SHP77 treated with DMSO at 0.1 percent for 48 hours (cell line): ENCODE data around the gene S1PR4.
"Not testable (repeated sequence)": the region's sequence is repeated elsewhere in the genome, so short reads cannot be mapped to it uniquely, and the experiment has no call there.

Source experiments
- DNase-seq: peaks from one replicate; lab custom pipeline; 2025; lab: John Stamatoyannopoulos, UW

S1PR4 gene

DNA sequence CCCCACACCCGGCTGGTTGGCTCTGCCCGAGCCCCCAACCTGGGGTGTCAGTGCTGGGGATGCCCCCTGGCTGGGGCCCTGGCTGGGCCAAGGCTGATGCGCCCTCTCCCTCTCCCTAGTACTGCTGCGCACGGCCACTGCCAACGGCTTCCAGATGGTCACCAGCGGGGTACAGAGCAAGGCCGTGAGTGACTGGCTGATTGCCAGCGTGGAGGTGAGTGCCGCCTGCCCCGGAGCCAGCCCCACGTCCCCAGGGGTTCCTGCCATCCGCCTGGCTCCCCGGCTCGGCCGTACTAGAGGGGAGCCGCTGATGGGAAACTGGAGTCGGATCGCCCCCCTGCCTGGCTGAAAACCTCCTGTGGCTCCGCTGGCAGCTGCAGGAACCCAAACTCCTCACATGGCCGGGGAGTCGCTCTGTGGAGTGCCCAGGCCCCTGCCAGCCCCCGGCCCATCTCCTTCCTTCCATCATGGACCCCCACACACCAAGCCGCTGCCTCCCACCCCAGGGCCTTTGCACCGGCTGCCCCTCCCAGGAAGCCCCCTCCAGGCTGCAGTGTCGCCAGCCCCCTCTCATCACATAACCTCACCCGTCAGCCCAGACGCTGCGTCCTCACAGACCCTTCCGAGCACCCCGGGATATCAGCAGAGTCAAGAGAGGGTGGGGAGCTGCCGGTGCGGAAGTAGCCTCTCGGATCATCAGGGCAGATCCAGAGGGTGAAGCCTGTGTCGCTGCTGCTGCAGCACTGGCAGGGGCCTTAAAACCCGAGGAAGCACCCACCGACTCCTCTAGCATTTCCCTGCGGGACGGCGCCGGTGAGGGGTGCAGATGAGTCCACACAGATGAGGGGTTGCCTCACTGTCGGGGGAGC is 17.7 kb downstream of the S1PR4 start:
- no peak for DNase-seq

DNA sequence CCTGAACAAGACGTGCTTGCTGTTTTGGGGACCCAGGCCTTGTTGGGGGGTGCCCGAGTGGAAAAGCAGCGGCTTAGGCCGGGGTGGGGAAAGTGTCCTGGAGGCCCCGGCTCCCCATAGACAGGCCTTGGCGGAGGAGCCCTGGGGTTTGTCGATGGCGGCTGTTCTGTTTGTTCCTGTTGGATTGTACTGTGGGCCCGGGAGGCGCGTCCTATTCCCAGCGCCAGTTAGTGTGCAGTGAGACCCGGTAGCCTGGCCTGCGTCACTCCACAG is 18.3 kb downstream of the S1PR4 start:
- no peak for DNase-seq

DNA sequence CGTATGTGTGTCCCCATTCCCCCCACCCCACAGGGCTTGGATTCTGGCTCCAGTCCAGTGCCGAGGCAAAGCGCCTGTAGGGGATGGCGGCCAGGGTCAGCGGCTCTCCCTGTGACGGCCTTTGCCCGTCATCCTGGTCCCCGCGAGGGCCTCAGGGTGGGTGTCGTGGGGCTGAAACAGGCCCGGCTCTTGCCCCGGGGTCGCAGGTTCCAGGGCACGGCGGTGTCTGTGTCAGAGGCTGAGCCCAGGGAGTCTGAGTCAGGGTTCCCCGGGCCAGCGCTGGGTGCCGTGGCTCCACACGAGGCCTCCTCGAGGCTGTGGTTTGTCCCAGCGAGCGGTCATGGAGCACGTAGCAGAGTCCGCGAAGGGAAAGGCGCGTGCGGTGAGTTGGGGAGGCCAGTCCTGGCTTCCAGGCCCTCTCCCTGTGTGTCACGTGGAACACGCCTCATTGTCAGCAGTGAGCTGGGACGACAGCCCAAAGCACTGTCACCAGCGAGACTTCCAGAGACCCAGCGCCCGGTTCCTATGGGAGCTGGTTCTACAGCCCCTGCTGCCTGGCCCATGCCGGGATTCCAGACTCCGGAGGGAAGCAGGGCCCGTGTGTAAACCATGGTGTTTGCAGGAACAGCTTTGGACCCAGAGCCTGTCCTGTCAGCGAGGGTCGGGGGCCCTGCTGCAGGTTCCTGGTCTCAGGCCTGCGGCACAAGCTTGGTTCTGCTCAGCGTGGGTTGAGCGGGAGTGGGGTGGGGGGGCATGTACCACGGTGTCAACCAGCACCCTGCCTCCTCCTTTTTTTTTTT is 20.5 kb downstream of the S1PR4 start:
- DNase-seq = no peak

DNA sequence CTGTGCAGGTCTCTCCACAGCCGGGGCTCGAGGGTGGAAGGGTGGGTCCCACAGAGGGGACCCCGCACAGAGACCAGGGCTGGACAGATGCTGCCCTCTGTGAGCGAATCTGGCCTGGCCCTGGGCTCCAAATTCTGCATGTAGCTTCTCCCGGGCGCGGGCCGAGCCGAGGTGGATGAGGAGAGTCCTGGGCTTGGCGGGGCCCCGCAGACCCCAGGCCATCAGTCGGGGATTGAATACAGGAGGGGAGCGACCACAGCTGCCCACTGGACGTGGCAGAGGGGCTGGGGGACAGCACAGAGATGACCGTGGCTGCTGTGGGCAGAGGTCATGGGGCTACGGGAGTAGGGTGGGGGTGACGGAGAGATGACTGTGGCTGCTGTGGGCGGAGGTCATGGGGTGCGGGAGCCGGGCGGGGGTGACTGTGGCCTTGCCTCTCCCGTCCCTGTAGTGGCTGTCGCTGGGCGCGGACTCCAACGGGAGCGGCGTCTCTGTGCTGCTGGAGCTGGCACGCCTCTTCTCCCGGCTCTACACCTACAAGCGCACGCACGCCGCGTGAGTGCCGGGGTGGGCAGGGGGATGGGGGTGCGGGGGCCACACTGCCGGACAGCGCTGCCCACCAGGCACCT is 22.6 kb downstream of the S1PR4 start:
- DNase-seq = no peak

DNA sequence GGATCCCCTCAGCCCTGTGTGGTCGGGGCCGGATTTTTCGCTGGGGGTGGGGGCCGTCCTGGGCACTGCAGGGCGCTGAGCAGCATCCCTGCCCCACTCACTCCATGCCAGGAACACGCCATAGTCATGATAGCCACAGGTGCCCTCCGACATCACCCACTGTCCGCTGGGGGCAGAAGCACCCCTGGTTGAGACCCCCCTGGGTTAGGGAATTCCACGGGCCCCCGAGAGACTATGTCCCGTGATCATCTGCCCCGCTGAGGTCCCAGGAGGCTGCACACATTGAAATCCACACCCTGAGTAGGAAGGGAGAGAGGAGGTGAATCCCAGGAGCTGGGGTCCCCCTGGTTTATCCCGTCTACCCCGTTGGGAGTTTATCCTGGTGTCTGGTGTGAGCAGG is 23.3 kb downstream of the S1PR4 start:
- DNase-seq = no peak

DNA sequence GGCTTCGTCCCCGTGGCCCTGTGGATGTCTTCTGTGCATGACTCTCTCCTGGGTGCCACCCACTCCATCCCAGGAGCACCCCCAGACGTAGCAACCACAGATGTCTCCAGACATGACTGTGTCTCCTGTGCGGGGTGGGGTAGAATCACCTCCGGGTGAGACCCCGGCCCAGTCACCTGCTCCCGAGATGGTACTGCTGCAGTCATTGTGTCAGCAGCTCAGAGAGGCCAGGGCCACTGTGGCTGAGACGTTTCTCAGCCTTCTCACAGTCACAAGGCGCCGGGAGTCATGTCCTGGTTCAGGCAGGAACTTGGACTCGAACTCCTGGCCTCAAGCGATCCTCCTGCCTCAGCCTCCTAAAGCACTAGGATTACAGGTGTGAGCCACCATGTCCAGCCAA is 23.8 kb downstream of the S1PR4 start:
- no peak for DNase-seq

DNA sequence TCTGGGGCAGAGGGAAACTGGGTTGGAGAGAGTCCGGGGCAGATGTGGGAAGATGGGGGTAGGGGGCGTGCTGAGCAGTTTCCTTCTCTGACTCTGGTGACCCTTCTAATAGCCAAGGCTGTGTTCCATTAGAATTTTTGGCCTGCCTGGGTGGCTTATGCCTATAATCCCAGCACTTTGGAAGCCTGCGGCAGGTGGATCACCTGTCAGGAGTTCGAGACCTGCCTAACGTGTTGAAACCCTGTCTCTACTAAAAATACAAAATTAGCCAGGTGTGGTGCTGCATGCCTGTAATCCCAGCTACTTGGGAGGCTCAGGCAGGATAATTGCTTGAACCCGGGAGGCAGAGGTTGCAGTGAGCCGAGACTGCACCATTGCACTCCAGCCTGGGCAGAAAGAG is 24.3 kb downstream of the S1PR4 start:
- DNase-seq = not testable (repeated sequence)

DNA sequence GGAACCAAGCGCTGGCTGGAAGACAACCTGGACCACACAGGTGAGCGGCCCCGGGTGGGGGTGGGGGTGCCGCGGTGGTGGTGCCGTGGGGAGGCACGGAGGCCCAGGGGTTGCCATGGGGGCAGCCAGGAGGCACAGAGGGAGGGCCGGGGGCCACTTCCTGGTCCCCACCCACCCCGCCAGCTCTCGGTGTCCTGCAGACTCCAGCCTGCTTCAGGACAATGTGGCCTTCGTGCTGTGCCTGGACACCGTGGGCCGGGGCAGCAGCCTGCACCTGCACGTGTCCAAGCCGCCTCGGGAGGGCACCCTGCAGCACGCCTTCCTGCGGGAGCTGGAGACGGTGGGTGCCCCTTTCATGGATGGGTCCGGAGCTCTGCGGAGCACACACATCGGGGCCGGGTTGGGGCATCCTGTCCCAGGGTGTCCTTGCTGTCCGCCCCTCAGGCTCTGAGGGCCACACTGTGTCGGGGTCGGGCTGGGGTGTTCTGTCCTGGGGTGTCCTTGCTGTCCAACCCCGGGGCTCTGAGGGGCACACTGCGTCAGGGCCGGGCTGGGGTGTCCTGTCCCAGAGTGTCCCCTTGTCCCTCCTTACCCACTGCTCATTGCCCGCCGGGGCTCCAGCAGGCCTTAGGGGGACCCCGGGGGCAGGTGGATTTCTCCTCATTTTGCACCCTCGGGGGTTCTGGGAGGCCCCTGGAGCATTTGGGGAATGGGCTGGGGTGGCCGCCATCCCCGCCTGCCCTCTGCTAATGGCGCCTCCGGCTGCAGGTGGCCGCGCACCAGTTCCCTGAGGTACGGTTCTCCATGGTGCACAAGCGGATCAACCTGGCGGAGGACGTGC is 25.5 kb downstream of the S1PR4 start:
- DNase-seq = no peak

DNA sequence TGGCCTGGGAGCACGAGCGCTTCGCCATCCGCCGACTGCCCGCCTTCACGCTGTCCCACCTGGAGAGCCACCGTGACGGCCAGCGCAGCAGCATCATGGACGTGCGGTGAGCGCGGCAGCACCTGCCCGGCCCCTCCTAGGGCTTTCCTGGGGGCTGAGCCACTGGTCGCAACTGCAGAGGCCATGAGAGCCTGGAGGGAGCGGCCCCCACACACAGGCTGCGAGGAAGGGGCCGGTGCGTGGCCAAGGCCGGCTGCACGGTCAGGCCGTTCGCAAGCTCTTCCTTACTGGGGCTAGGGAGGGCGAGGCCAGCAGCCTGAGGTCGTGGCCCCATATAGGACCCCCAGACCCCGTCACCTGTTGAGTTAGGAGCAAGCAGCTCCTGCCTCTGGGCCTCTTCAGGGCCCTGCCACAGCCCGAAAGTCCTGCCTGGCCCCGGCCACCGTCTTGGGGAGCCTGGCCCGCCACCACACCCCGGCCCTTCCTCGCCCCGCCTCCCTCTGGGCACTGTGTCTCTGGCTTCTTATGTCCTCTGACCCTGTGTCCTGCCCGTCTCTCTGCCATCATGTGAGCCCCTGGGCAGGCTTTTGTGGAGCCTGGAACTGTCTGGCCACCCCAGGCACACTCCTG is 26.2 kb downstream of the S1PR4 start:
- no peak for DNase-seq

DNA sequence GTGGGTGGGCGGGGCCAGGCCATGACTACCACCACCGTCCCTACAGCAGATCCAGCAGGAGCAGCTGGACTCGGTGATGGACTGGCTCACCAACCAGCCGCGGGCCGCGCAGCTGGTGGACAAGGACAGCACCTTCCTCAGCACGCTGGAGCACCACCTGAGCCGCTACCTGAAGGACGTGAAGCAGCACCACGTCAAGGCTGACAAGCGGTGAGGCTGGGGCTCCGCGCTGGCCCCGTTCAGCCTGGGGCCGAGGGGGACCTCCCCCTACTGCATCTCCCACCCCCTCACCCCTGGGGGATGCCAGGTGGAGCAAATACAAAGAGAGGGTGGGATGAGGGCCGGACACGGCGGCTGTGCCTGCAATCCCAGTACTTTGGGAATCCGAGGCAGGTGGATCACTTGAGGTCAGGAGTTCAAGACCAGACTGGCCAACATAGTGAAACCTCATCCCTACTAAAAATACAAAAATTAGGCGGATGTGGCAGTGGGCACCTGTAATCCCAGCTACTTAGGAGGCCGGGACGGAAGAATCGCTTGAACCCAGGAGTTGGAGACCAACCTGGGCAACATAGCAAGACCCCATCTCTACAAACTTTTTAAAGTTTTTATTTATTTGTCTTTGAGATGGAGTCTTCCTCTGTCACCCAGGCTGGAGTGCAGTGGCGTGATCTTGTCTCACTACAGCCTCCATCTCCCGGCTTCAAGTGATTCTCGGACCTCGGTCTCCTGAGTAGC is 27.8 kb downstream of the S1PR4 start:
- DNase-seq = no peak

DNA sequence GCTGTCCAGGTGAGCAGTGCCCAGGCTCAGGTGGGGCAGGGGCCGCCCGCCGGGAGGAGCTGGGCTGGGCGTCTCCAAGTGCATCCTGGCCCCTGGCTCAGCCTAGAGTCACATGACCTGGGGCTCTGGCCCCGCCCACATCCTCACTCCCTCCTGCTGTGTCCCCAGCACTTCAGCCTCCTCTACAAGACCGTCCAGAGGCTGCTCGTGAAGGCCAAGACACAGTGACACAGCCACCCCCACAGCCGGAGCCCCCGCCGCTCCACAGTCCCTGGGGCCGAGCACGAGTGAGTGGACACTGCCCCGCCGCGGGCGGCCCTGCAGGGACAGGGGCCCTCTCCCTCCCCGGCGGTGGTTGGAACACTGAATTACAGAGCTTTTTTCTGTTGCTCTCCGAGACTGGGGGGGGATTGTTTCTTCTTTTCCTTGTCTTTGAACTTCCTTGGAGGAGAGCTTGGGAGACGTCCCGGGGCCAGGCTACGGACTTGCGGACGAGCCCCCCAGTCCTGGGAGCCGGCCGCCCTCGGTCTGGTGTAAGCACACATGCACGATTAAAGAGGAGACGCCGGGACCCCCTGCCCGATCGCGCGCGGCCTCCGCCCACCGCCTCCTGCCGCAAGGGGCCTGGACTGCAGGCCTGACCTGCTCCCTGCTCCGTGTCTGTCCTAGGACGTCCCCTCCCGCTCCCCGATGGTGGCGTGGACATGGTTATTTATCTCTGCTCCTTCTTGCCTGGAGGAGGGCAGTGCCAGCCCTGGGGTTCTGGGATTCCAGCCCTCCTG is 29.1 kb downstream of the S1PR4 start:
- no peak for DNase-seq

DNA sequence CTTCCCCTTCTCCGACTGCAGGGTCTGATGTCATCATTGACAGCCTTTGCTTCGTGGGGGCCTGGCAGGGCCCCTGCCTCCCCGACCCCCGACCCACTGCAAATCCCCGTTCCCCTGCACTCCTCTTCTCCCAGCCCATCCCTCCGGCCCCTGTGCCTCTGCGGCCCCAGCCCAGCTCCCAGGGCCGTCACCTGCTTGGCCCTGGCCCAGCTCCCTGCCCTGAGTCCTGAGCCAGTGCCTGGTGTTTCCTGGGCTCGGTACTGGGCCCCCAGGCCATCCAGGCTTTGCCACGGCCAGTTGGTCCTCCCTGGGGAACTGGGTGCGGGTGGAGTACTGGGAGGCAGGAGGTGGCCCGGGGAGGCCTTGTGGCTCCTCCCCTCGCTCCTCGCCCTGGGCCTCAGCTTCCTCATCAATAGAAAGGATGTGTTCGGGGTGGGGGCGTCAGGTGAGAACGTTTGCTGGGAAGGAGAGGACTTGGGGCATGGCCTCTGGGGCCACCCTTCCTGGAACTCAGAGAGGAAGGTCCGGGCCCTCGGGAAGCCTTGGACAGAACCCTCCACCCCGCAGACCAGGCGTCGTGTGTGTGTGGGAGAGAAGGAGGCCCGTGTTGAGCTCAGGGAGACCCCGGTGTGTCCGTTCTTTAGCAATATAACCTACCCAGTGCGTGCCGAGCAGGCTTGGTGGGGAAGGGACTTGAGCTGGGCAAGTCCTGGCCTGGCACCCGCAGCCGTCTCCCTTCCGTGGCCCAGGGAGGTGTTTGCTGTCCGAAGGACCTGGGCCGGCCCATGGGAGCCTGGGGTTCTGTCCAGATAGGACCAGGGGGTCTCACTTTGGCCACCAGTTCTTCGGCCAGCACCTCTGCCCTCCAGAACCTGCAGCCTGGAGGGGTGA is 30.0 kb downstream of the S1PR4 start:
- no peak for DNase-seq

DNA sequence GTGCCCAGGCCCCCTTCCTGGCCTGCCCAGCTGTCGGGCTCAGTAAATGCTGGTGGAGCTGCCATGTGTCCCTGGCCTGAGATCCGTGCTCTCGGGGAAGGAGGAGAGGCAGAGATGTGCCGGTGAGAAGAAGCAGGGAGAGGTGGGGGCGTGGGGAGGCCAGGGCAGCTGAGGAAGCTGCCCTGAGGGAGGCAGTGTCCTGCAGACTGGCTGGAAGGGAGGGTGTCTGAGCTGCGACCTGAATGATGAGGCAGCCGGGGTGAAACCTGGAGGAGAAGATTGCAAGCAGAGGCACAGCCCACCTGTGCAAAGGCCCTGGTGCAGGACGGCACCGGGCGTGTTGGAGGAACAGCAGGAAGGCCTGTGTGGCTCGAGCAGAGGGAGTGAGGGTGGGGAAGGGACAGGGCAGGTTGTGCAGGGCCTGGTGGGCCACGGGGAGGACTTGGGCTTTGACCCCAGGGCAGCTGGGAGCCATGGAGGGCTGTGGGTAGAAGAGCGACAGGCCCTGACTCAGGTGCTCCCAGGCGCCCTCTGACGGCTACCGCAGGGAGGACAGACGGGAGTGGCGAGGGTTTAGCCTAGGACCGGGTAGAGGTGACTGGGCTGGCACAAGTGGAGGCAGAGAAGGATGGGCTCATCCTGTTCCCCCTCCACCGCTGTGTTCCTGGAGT is 31.9 kb downstream of the S1PR4 start:
- no peak for DNase-seq

DNA sequence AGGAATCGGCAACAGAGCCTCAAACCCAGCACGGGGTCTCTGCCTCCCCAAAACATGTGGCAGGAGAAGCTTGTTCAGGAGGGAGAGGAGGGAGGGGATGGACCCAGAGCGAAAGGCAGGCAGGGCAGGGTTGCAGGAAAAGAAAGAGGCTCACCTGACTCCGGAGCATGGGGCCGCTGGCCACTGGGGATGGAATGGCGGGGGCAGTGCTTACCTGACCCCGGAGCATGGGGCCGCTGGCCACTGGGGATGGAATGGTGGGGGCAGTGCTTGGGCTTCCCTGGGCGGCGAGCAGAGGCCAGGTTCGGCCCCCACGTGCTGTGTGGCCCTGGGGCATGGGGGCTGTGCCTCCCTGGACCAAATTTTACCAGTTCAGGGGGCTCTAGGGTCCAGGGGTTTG is 32.6 kb downstream of the S1PR4 start:
- no peak for DNase-seq

DNA sequence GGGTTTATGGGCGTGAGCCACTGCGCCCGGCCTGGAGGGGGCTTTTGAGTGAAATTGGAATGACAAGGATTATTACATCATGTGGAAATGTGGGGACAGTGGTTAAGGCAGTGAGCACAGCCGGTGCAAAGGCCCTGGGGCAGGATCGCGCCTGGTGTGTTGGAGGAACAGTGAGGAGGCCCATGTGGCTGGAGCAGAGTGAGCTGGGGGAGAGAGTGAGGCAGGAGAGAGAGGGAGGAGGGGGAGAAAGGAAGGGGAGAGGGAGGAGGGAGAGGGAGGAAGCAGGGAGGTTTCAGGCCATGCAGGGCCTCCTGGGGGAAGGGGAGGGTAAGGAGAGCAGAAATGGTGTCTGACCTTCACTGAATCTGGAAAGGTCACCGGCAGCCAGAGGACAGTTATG is 34.6 kb downstream of the S1PR4 start:
- no peak for DNase-seq

DNA sequence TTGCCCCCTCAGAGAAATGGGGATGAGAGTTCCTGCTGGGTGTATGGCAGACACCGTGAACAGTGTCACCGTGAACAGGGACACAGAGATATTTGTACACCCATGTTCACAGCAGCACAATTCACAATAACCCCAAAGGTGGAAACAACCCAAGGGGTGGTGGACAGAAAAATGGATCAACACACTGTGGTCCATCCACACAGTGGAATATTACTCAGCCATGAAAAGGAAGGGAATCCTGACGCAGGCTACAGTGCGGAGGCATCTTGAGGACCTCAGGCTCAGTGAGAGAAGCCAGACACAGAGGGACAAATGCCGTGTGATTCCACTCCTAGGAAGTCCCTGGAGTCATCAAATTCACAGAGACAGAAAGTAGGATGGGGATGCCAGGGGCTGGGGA is 38.3 kb downstream of the S1PR4 start:
- DNase-seq = no peak

DNA sequence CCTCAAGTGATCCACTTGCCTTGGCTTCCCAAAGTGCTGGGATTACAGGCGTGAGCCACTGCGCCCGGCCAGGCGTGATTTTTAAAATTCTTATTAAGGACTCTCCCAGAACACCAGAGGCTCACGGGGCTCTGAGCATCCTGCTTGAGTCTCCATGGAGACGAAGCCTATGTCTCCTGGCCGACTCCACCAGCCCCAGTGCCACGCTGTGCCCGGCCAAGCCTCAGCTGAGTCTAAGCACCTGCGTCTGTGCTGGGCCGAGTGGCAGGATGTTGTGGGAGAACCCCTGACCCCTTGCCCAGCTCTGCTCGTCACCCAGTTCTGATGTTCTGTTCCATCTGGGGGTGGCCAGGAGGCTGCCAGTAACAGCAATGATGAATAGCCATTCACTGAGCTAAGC is 42.0 kb downstream of the S1PR4 start:
- no peak for DNase-seq

DNA sequence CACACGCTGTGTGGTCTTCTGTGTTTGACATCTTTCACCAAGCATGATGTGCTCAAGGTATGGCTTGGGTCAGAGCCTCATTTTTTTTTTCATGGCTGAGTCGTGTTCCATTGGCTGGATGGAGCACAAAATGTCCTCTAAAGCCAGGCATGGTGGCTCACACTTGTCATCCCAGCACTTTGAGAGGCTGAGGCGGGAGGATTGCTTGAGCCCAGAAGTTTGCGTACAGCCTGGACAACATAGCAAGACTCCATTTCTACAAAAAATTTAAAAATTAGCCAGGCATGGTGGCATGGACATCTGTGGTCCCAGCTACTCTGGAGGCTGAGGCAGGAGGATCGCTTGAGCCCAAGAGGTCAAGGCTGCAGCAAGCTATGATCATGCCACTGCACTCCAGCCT is 43.0 kb downstream of the S1PR4 start:
- DNase-seq = not testable (repeated sequence)

DNA sequence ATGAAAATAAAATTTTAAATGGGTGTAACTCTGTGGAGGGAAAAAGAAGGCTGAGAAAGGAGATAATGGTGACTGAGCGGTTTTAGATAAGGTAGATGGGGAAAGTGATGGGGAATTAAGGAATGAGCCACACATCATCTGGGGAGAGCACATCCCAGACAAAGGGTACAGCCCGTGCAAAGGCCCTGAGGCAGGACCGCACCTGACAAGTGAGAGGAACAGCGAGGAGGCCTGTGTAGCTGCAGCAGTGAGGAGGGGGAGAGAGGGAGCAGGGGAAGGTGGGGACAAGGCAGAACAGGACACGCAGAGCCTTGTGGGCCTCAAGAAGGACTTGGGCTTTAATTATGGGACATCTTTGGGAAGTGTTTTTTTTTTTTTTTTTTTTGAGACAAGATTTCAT is 44.1 kb downstream of the S1PR4 start:
- DNase-seq = no peak
